22Rv1 (cell line): ENCODE measurements around the gene TTC28.

Experiments
- H3K27ac ChIP-seq: fragments of 450-650 bp; 2 replicates; pipeline ENCODE4 v1.5.1; 2017
- ZFX ChIP-seq: fragments of 450-650 bp; IDR thresholded peaks from 2 replicates; pipeline ENCODE4 v1.6.1; 2017; ENCODE audit warnings: antibody characterized with exemption, borderline replicate concordance
- TF ChIP-seq, protein P1 (sequence below): fragments of 450-650 bp; IDR thresholded peaks from 2 replicates; pipeline ENCODE4 v1.5.1; 2017; ENCODE audit warnings: mild to moderate bottlenecking

TTC28 gene

DNA sequence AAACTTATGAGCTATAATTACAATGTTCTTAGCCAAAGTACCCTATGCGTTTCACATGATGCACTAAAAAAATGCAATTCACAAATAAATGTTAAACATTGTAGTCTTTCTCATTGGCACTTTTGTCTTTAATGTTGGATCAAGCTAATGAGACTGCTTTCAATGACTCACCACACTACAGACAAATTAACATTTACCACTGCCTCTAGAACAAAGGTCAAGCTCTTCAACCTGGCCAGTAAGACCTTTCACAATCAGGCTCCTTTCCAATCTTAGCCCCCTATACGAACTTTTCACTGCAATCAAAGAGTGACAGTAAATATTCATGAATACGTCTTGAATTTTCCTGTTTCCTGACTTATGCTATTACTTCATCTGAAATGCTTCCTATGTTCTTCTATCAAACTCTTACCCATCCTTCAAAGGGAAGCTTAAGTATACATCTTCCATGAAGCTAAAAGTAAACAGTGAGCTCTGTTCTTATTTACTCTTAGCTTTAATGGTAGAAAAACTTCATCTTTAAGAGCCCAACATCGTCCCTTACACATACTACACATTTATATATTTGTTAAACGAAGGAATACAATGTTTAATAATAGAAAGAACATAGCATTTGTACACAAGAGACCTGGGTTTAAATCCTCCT is 433.9 kb downstream of the TTC28 start:
- H3K27ac ChIP-seq, result no peak overlapping the region
- TF ChIP-seq, protein P1, sequence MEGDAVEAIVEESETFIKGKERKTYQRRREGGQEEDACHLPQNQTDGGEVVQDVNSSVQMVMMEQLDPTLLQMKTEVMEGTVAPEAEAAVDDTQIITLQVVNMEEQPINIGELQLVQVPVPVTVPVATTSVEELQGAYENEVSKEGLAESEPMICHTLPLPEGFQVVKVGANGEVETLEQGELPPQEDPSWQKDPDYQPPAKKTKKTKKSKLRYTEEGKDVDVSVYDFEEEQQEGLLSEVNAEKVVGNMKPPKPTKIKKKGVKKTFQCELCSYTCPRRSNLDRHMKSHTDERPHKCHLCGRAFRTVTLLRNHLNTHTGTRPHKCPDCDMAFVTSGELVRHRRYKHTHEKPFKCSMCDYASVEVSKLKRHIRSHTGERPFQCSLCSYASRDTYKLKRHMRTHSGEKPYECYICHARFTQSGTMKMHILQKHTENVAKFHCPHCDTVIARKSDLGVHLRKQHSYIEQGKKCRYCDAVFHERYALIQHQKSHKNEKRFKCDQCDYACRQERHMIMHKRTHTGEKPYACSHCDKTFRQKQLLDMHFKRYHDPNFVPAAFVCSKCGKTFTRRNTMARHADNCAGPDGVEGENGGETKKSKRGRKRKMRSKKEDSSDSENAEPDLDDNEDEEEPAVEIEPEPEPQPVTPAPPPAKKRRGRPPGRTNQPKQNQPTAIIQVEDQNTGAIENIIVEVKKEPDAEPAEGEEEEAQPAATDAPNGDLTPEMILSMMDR, result no peak
- TF ChIP-seq ZFX, result no peak

DNA sequence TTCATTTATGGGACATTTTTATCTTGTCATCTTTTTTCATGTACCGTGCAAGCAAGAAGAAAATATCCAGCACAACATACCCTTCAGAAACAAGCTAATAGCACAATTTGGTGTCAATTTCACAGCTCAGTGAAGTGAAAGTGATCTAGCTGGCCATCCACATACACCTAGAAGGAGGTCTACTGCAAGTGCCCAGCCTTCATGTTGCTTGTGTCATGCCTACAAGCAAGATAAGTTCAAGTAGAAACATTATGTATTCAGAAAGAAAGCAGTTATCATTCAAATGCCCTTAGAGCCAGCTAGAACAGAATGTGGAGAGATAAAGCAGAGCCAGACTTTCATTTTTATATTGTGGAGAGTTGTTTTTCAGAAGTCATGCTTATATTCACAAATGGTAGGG is 434.9 kb downstream of the TTC28 start:
- TF ChIP-seq, protein P1, result no peak
- TF ChIP-seq ZFX, result no peak
- no peak overlapping the region for H3K27ac ChIP-seq

DNA sequence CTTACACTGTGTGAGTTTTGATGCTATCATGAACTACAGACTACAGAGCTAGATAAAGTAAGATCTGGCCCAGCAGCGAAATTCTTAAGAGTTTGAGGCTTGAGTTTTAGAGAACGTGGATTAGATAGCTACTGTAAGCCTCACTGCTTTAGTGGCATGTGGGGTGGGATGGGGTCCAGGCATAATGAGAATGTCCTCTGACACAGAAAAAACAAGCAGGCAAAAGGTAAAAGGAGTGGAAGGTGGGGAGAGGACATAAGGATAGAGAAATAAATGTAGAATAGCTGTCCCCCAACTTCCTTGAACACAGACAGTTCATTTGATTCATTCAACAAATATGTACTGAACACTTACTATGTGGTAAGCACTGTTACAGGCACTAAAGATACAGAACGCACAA is 436.1 kb downstream of the TTC28 start:
- TF ChIP-seq, protein P1, result no peak
- no peak for TF ChIP-seq ZFX

DNA sequence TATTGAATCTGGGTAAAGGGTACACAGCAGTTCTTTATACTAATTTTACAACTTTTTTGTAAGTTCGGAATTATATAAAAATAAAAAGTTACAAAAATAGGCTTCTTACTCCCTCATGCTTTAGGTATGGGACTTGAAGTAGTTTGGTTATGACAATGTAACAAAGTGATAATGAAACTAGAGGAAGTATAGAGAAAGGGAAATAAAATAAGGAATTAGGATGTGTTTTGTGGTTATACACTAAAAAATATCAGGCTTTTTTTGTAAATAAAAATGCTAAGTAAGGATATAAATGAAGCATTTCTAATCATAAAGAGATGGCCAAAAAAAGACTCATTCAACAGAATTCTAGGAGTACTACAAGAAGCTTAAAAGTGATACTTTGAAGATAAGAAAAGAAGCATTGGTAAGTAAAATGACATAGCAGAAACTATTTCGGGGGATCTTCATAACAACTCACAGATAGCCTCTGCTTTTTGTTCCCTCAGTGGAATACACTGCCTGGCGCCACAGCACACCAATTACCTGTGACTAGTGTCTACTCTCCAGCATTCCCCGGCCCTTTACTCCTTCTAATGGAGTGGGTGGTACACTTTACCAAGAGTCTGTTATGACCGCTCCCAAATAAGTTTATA is 437.9 kb downstream of the TTC28 start:
- TF ChIP-seq, protein P1, result no peak
- no peak for TF ChIP-seq ZFX
- no peak overlapping the region for H3K27ac ChIP-seq

More for the DNA sequence above, 436.1 kb downstream of the TTC28 start:
- H3K27ac ChIP-seq, result no peak overlapping the region

DNA sequence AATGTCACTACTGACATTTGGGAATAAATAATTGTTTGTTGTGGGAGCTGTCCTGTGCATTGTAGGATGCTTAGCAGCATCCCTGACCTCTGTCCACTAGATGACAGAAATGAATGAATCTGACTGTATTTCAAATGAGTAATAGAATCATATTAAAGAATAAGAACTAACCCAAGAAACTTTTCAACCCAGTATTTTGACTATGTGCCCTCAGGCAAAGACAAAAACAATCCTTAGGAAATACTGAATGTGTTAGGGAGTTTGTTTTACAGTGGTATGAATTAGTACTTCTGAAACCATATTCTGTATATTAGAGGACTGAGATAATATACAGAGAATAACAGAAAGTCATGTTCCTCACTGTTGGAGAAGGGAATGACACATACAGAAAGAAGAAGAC is 439.7 kb downstream of the TTC28 start:
- TF ChIP-seq, protein P1, result no peak
- no peak for TF ChIP-seq ZFX
- no peak overlapping the region for H3K27ac ChIP-seq

DNA sequence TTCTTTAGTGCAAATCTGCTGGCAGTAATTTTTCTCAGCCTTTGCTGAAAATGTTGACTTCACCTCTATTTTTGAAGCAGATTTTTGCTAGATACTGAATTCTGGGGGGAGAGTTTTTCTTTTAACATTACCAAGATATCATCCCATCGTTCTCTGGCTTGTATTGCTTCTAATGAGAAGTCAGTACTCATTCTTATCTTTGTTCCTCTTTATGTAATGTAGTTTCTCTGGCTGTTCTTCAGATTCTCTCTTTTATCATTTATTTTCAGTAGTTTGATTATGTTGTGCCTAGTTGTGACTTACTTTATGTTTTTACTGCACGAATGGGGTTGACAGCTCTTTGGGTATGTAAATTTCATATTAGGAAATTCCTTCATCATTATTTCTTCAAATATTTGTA is 441.9 kb downstream of the TTC28 start:
- H3K27ac ChIP-seq, result no peak overlapping the region
- TF ChIP-seq ZFX, result no peak
- TF ChIP-seq, protein P1, result no peak

DNA sequence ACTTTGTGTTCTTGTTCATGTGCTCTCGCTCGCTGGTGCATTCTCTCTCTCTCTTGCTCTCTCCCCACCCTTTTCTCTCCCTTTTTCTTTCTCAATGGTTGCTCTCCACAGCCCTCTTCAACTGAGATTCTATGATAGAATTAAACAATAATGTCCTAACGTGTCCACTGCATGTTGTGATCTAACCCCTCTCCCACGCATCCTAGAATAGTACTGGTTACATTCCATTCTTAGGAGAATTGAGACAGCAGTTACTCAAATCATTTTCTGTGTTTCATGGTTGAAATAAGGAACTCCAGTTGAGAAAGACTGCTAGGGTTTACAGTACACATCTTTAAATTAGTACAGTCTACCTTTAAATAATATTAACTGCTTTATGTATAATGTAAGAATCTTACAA is 442.5 kb downstream of the TTC28 start:
- TF ChIP-seq ZFX, result no peak
- TF ChIP-seq, protein P1, result no peak

More for the DNA sequence above, 442.5 kb downstream of the TTC28 start:
- H3K27ac ChIP-seq, result no peak overlapping the region
